IMR-90 (cell line): ENCODE measurements around the gene RPL10. TPM values are rescaled to one million over a fixed set of nuclear protein-coding genes. Genes with fewer than 3 reads are reported as not detected.

Experiments used
- ATAC-seq: fragments of 200-7000 bp; cut with Tn5 transposase; 2 replicates; pipeline ENCODE4 v1.9.1; 2020; ENCODE audit warnings: low read depth, mild to moderate bottlenecking, moderate library complexity
- BruUV-seq: library from RNA; stranded (reverse); fragments of 400-500 nt; replicated peaks from 2 replicates; lab custom pipeline; 2021; lab: Mats Ljungman, UMichigan
- CTCF ChIA-PET: fragments of 300-600 bp; formaldehyde crosslinking; extraction: SDS; loops from one replicate; lab custom pipeline; 2021; ENCODE audit warnings: antibody characterized with exemption; lab: Yijun Ruan, JAX
- POLR2A ChIA-PET: fragments of 300-600 bp; sonication (Branson Sonifier 250); formaldehyde crosslinking; loops from one replicate; lab custom pipeline; 2022; ENCODE audit warnings: antibody characterized with exemption; ENCODE audit not compliant: unreplicated experiment; lab: Charles Lee
- DNase-seq: peaks from one replicate; pipeline ENCODE4 v3.0.0; 2013
- H2AFZ ChIP-seq: replicated peaks from 2 replicates; pipeline ENCODE3; 2013; ENCODE audit warnings: low read length, mild to moderate bottlenecking; ENCODE audit not compliant: poor library complexity
- H2AK5ac ChIP-seq: 2 replicates; pipeline ENCODE4 v1.6.1; 2013; ENCODE audit warnings: low read depth, low read length, inconsistent platforms
- H2AK9ac ChIP-seq: replicated peaks from 2 replicates; pipeline ENCODE3; 2013; ENCODE audit warnings: mild to moderate bottlenecking, low read depth, low read length, moderate library complexity; ENCODE audit not compliant: poor library complexity
- H2BK120ac ChIP-seq: 2 replicates; pipeline ENCODE4 v1.6.1; 2013; ENCODE audit warnings: low read depth, low read length, inconsistent platforms
- H2BK15ac ChIP-seq: 3 replicates; pipeline ENCODE4 v1.6.1; 2013; ENCODE audit warnings: low read depth, low read length, inconsistent platforms
- H2BK20ac ChIP-seq: 2 replicates; pipeline ENCODE4 v1.6.1; 2013; ENCODE audit warnings: low read depth, mild to moderate bottlenecking, inconsistent platforms, low read length, moderate library complexity
- H2BK5ac ChIP-seq: 2 replicates; pipeline ENCODE4 v1.6.1; 2013; ENCODE audit warnings: mild to moderate bottlenecking, low read depth, low read length, inconsistent platforms; ENCODE audit not compliant: poor library complexity, severe bottlenecking
- H3K14ac ChIP-seq: replicated peaks from 2 replicates; pipeline ENCODE4 v1.6.1; 2013; ENCODE audit warnings: low read depth, low read length, inconsistent platforms
- H3K18ac ChIP-seq: 2 replicates; pipeline ENCODE4 v1.6.1; 2013; ENCODE audit warnings: low read depth, low read length, control low read depth
- H3K23ac ChIP-seq: 2 replicates; pipeline ENCODE4 v1.6.1; 2013; ENCODE audit warnings: low read depth, low read length, inconsistent platforms
- H3K27ac ChIP-seq: 2 replicates; pipeline ENCODE4 v1.5.1; 2013; ENCODE audit warnings: mild to moderate bottlenecking, control low read depth, low read length; ENCODE audit not compliant: insufficient read depth
- H3K27me3 ChIP-seq: 2 replicates; pipeline ENCODE4 v1.6.1; 2013; ENCODE audit warnings: low read length; ENCODE audit not compliant: control insufficient read depth, insufficient read depth
- H3K36me3 ChIP-seq: 2 replicates; pipeline ENCODE4 v1.6.1; 2013; ENCODE audit warnings: low read length, mixed read lengths; ENCODE audit not compliant: control insufficient read depth, insufficient read depth
- H3K4ac ChIP-seq: 2 replicates; pipeline ENCODE4 v1.6.1; 2013; ENCODE audit warnings: low read depth, low read length, inconsistent platforms
- H3K4me1 ChIP-seq: 2 replicates; pipeline ENCODE4 v1.6.1; 2013; ENCODE audit warnings: low read length, mixed read lengths; ENCODE audit not compliant: control insufficient read depth, insufficient read depth
- H3K4me2 ChIP-seq: 2 replicates; pipeline ENCODE4 v1.6.1; 2013; ENCODE audit warnings: low read depth, mild to moderate bottlenecking, control low read depth, low read length, moderate library complexity
- H3K4me3 ChIP-seq: 2 replicates; pipeline ENCODE4 v1.5.1; 2013; ENCODE audit warnings: low read depth, mild to moderate bottlenecking, control low read depth, low read length, moderate library complexity; ENCODE audit not compliant: insufficient read depth
- H3K56ac ChIP-seq: 2 replicates; pipeline ENCODE4 v1.6.1; 2013; ENCODE audit warnings: low read length, inconsistent platforms; ENCODE audit not compliant: insufficient read depth; ENCODE audit errors: extremely low read depth
- H3K79me1 ChIP-seq, 2 experiments: 2 replicates each; pipeline ENCODE4 v1.6.1; 2013; ENCODE audit warnings: low read length in 2 of 2, inconsistent platforms in 1 of 2, low read depth in 1 of 2
- H3K9ac ChIP-seq: 2 replicates; pipeline ENCODE4 v1.6.1; 2013; ENCODE audit warnings: low read depth, low read length, control low read depth
- H3K9me1 ChIP-seq: 2 replicates; pipeline ENCODE4 v1.6.1; 2013; ENCODE audit warnings: low read length, inconsistent platforms; ENCODE audit not compliant: insufficient read depth
- H3K9me3 ChIP-seq: 2 replicates; pipeline ENCODE4 v1.6.1; 2013; ENCODE audit warnings: low read length; ENCODE audit not compliant: control insufficient read depth, insufficient read depth
- H4K20me1 ChIP-seq: 2 replicates; pipeline ENCODE4 v1.6.1; 2013; ENCODE audit warnings: low read length, inconsistent platforms; ENCODE audit not compliant: insufficient read depth
- H4K5ac ChIP-seq: 2 replicates; pipeline ENCODE4 v1.6.1; 2013; ENCODE audit warnings: mild to moderate bottlenecking, low read depth, low read length, control low read depth
- H4K8ac ChIP-seq, 2 experiments: 2 replicates each; pipeline ENCODE4 v1.6.1; 2013; ENCODE audit warnings: low read depth in 2 of 2, low read length in 2 of 2, control low read depth in 1 of 2, inconsistent platforms in 1 of 2
- H4K91ac ChIP-seq: 2 replicates; pipeline ENCODE4 v1.6.1; 2013; ENCODE audit warnings: low read depth, low read length, inconsistent platforms; ENCODE audit not compliant: insufficient read depth
- CEBPB ChIP-seq: IDR thresholded peaks from 2 replicates; pipeline ENCODE4 v1.6.1; 2012; ENCODE audit warnings: low read depth, low read length, improper control_type of control experiment
- CHD1 ChIP-seq: IDR thresholded peaks from 2 replicates; pipeline ENCODE4 v1.6.1; 2012; ENCODE audit warnings: low read depth, low read length, improper control_type of control experiment
- CTCF ChIP-seq: conservative IDR thresholded peaks from 2 replicates; pipeline ENCODE4 v1.5.1; 2012; ENCODE audit warnings: mild to moderate bottlenecking, low read depth, low read length, improper control_type of control experiment
- MAFK ChIP-seq: IDR thresholded peaks from 2 replicates; pipeline ENCODE4 v1.6.1; 2012; ENCODE audit warnings: low read depth, low read length, improper control_type of control experiment
- MXI1 ChIP-seq: IDR thresholded peaks from 2 replicates; pipeline ENCODE4 v1.6.1; 2012; ENCODE audit warnings: low read depth, mild to moderate bottlenecking, low read length, moderate library complexity, borderline replicate concordance
- POLR2A ChIP-seq: IDR thresholded peaks from 2 replicates; pipeline ENCODE4 v1.6.1; 2012; ENCODE audit warnings: mild to moderate bottlenecking, low read depth, low read length
- RCOR1 ChIP-seq: IDR thresholded peaks from 2 replicates; pipeline ENCODE4 v1.6.1; 2012; ENCODE audit warnings: mild to moderate bottlenecking, low read length, improper control_type of control experiment; ENCODE audit not compliant: insufficient replicate concordance
- RFX5 ChIP-seq: IDR thresholded peaks from 2 replicates; pipeline ENCODE4 v1.8.0; 2012; ENCODE audit warnings: low read depth, mild to moderate bottlenecking, low read length, moderate library complexity
- WGBS, 2 experiments: methylation state at CpG; one replicate each; pipeline versions ENCODE4 v1.1.5 to v1.1.7; 2013; ENCODE audit warnings: missing lambda C conversion rate in 2 of 2; ENCODE audit not compliant: insufficient read length in 1 of 2; ENCODE audit errors: extremely low coverage in 2 of 2; 5-methylcytosine and 5-hydroxymethylcytosine counted together
- dilution Hi-C: fragments of 300-500 bp; cut with HindIII; formaldehyde crosslinking; loops from one replicate; pipeline ENCODE4 v1.14.3; 2018; ENCODE audit warnings: low sequenced_read_pairs; ENCODE audit not compliant: unreplicated experiment
- in situ Hi-C: fragments of 300-500 bp; cut with MboI; formaldehyde crosslinking; loops from 3 replicates; pipeline ENCODE4 v1.14.3; 2019; ENCODE audit warnings: low sequenced_read_pairs, inconsistent platforms, mixed read lengths
- intact Hi-C: fragments of 100-400 bp; cut with micrococcal nuclease; formaldehyde crosslinking; loops from 2 replicates; pipeline ENCODE4 v1.10.0; 2022
- polyA plus RNA-seq, 3 experiments: library from polyadenylated mRNA; depleted of rRNA; stranded (reverse); fragments of >200 nt; gene quantifications; 2 replicates each; pipeline ENCODE4 v1.2.3, GENCODE V29; 2012; ENCODE audit warnings: low replicate concordance in 1 of 3
- total RNA-seq: library from RNA; depleted of rRNA; stranded (reverse); fragments of >200 nt; gene quantifications from 2 replicates; pipeline ENCODE4 v1.2.3, GENCODE V29; 2012

The RPL10 gene
- total and polyA plus RNA-seq, 2 of the 4 experiments (the other 2 are of a cell fraction): 1,582 to 7,467 TPM

DNA sequence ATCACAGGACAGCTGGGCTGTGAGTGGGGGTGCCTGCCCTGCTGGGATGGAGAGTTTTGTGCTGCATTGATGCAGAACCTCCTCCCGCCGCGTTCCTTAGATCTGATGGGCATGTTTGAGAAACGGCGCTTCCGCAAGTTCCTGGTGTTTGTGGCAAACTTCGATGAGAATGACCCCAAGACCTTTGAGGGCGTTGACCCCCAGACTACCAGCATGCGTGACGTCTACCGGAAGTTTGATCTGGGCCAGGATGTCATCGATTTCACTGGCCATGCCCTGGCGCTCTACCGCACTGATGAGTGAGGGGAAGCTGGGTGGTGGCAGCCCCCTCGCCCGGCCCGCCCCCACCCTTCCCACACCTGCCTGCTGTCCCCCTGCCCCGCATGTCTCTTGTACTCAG lies 41.7 kb downstream of the RPL10 start (continued):
- TF ChIP-seq CTCF (no peak), RFX5 (no peak)

DNA sequence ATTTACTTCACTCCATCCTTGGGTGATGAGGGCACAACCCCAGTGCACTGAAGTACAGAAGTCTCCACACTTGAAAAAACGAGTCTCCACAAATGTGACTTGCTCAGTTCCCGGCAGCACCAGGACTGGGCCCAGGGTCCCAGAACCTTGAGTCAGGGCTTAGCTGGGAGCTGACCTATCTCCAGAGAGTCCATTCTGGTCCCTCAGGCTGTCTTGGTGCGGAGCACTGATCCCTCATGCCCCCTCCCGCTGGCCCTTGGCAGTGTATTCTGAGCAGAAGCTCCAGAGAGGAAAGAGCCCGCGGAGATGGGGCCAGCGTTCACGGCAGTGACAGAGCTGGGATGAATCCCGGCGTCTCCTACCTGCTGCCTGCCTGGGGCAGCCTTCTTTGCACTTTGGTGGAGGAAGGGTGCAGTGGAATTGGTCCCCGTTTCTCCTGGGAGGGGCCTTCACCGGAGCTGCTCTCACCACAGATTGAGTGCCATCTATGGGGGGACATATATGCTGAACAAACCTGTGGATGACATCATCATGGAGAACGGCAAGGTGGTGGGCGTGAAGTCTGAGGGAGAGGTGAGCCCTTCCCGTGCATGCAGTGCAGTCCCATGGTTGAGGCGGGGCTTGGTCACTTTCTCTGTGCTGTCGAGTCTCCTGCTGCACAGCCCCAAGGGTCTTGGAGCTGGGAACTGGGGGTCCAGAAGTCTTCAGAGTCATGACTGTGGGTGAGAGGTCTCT lies 42.6 kb downstream of the RPL10 start:
- no peak overlapping the region for H2AK9ac ChIP-seq
- H3K14ac ChIP-seq: no peak overlapping the region
- no peak overlapping the region for H4K8ac ChIP-seq
- peaks cover 0 to 24% of the 10 kb centered on the region in 2 experiments; a peak in 1 of 4 replicates for H3K79me1 ChIP-seq
- no peaks in the 10 kb centered on the region for H3K27me3 ChIP-seq
- peaks cover 10% of the 10 kb centered on the region for H3K4me1 ChIP-seq
- H3K18ac ChIP-seq: no peak overlapping the region
- H4K5ac ChIP-seq: no peak overlapping the region
- no peak overlapping the region for H3K4ac ChIP-seq
- BruUV-seq: no TSS peak
- CTCF ChIA-PET: no interaction called here
- no peak overlapping the region for H3K9ac ChIP-seq
- H3K9me3 ChIP-seq: no peaks in the 10 kb centered on the region; the same call in 1 of the 2 replicates
- no peak overlapping the region for H2BK5ac ChIP-seq
- no peak overlapping the region for H4K91ac ChIP-seq
- ATAC-seq (no peak), DNase-seq (no peak)
- no peak overlapping the region for H2BK20ac ChIP-seq
- no peak overlapping the region for H3K4me3 ChIP-seq
- intact Hi-C loops: no loop called here
- H2AK5ac ChIP-seq: no peak overlapping the region
- peaks cover 34% of the 10 kb centered on the region for H3K36me3 ChIP-seq
- POLR2A ChIA-PET: no interaction called here
- no peak overlapping the region for H3K56ac ChIP-seq
- dilution Hi-C loops: no loop called here
- peaks cover 14% of the 10 kb centered on the region for H4K20me1 ChIP-seq
- H2BK15ac ChIP-seq: no peak overlapping the region
- no peak overlapping the region for H3K27ac ChIP-seq
- H3K9me1 ChIP-seq: no peaks in the 10 kb centered on the region
- H3K4me2 ChIP-seq: no peak overlapping the region
- no peak overlapping the region for H2BK120ac ChIP-seq
- no peak for TF ChIP-seq CTCF
- no peak for TF ChIP-seq MAFK
- TF ChIP-seq RFX5: no peak
- TF ChIP-seq CHD1: no peak
- TF ChIP-seq POLR2A: no peak
- no peak for TF ChIP-seq CEBPB
- TF ChIP-seq RCOR1: no peak
- no peak for TF ChIP-seq MXI1
- no peak overlapping the region for H3K23ac ChIP-seq
- WGBS, 2 experiments: 70% methylated on average over 4 of the region's 17 CpGs; no CpG with 5 or more reads in 1 of the 2 experiments
- H2AFZ ChIP-seq: no peak overlapping the region
- in situ Hi-C loops: no loop called here
